PC-3 (cell line): Measurements from ENCODE around the gene NFAT5.

ENCODE experiments used
- EZH2 ChIP-seq: fragments of 300-600 bp; sonication (generic); IDR thresholded peaks from one replicate; pipeline ENCODE4 v1.6.1; 2017; ENCODE audit warnings: antibody characterized with exemption, mild to moderate bottlenecking, low read length; ENCODE audit not compliant: unreplicated experiment
- EZH2phosphoT487 ChIP-seq: fragments of 300-600 bp; sonication (generic); IDR thresholded peaks from 2 replicates; pipeline ENCODE4 v1.6.1; 2018; ENCODE audit warnings: mild to moderate bottlenecking, antibody characterized with exemption, low read length, borderline replicate concordance
- TF ChIP-seq, protein P1 (sequence below): fragments of 300-600 bp; sonication (generic); conservative IDR thresholded peaks from 2 replicates; pipeline ENCODE4 v1.5.1; 2017; ENCODE audit warnings: antibody characterized with exemption, low read depth, mild to moderate bottlenecking, low read length

- TF ChIP-seq EZH2 (no peak), EZH2phosphoT487 (no peak)
- TF ChIP-seq, protein P1, sequence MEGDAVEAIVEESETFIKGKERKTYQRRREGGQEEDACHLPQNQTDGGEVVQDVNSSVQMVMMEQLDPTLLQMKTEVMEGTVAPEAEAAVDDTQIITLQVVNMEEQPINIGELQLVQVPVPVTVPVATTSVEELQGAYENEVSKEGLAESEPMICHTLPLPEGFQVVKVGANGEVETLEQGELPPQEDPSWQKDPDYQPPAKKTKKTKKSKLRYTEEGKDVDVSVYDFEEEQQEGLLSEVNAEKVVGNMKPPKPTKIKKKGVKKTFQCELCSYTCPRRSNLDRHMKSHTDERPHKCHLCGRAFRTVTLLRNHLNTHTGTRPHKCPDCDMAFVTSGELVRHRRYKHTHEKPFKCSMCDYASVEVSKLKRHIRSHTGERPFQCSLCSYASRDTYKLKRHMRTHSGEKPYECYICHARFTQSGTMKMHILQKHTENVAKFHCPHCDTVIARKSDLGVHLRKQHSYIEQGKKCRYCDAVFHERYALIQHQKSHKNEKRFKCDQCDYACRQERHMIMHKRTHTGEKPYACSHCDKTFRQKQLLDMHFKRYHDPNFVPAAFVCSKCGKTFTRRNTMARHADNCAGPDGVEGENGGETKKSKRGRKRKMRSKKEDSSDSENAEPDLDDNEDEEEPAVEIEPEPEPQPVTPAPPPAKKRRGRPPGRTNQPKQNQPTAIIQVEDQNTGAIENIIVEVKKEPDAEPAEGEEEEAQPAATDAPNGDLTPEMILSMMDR, result no peak
Observed at GRCh38 chr16:69691980-69692911, 126.5 kb downstream of the NFAT5 start.
